Measurements from ENCODE around the gene TIMMDC1. TPM values are rescaled to one million over a fixed set of nuclear protein-coding genes. Genes with fewer than 3 reads are reported as not detected.

TIMMDC1 gene
- total RNA-seq, 1 donor from 2014 or later = 83.0 TPM

DNA sequence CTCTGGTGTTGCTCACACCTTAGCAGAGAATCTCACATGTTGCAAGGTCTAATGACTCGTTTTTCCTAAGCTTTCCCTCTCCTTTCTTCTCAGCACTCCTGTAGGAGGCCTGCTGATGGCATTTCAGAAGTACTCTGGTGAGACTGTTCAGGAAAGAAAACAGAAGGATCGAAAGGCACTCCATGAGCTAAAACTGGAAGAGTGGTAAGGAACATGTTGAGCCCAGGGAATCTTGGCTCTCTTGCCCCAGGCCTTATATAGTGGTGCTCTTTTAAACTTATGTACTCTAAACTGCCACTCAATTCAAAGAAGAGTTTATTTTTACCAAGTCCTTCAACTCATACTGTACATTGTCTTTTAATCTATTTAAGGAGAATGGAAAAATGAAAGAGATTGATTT is 18.8 kb downstream of the TIMMDC1 start:
- TF ChIP-seq, protein P1, sequence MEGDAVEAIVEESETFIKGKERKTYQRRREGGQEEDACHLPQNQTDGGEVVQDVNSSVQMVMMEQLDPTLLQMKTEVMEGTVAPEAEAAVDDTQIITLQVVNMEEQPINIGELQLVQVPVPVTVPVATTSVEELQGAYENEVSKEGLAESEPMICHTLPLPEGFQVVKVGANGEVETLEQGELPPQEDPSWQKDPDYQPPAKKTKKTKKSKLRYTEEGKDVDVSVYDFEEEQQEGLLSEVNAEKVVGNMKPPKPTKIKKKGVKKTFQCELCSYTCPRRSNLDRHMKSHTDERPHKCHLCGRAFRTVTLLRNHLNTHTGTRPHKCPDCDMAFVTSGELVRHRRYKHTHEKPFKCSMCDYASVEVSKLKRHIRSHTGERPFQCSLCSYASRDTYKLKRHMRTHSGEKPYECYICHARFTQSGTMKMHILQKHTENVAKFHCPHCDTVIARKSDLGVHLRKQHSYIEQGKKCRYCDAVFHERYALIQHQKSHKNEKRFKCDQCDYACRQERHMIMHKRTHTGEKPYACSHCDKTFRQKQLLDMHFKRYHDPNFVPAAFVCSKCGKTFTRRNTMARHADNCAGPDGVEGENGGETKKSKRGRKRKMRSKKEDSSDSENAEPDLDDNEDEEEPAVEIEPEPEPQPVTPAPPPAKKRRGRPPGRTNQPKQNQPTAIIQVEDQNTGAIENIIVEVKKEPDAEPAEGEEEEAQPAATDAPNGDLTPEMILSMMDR (IDR thresholded peaks at IDR 0.05; ENCODE audit: unreplicated experiment) = no peak
- peaks cover 46% of the 10 kb centered on the region for H3K36me3 Mint-ChIP-seq (ENCODE audit: low read depth, unreplicated experiment)
- H3K4me3 Mint-ChIP-seq (ENCODE audit: unreplicated experiment) = no peak overlapping the region
- DNase-seq (ENCODE audit: low spot score) = no peak
- H3K27me3 Mint-ChIP-seq (ENCODE audit: unreplicated experiment) = peaks cover under 1% of the 10 kb centered on the region
- no peak overlapping the region for H3K27ac Mint-ChIP-seq (ENCODE audit: unreplicated experiment)
- no peaks in the 10 kb centered on the region for H3K9me3 Mint-ChIP-seq (ENCODE audit: unreplicated experiment)
- H3K4me1 Mint-ChIP-seq (ENCODE audit: unreplicated experiment) = no peaks in the 10 kb centered on the region

DNA sequence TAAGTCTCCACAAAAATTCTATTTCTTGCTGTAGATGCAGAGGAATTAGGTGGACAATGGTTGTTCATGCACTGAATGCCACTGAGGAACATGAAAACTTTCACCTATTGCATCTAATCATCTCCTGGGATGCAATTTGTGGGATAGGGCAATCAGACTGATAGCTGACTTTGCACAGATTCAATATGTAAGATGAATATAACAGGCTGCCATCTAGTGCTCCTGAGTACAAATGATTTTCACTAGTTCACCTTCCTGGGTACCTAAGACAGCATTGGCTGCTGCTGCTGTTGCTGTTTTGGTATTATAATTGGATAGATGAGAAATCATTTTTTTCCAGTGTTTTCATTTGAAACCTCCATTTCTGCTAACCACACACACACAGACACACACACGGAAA is 19.7 kb downstream of the TIMMDC1 start:
- H3K4me1 Mint-ChIP-seq (ENCODE audit: unreplicated experiment) = no peaks in the 10 kb centered on the region
- peak overlapping the region; percentile 53 for H3K4me3 Mint-ChIP-seq (ENCODE audit: unreplicated experiment)
- TF ChIP-seq, protein P1 (IDR thresholded peaks at IDR 0.05; ENCODE audit: unreplicated experiment) = no peak
- no peak overlapping the region for H3K27ac Mint-ChIP-seq (ENCODE audit: unreplicated experiment)
- H3K36me3 Mint-ChIP-seq (ENCODE audit: low read depth, unreplicated experiment) = peaks cover 48% of the 10 kb centered on the region
- no peaks in the 10 kb centered on the region for H3K9me3 Mint-ChIP-seq (ENCODE audit: unreplicated experiment)
- H3K27me3 Mint-ChIP-seq (ENCODE audit: unreplicated experiment) = peaks cover 2% of the 10 kb centered on the region
- DNase-seq (ENCODE audit: low spot score) = no peak

- Mint-ChIP-seq H3K27ac (ENCODE audit: unreplicated experiment) (no peak overlapping the region), H3K27me3 (ENCODE audit: unreplicated experiment) (peaks cover 2% of the 10 kb centered on the region), H3K9me3 (ENCODE audit: unreplicated experiment) (no peaks in the 10 kb centered on the region), H3K4me3 (ENCODE audit: unreplicated experiment) (no peak overlapping the region), H3K4me1 (ENCODE audit: unreplicated experiment) (peaks cover 5% of the 10 kb centered on the region), H3K36me3 (ENCODE audit: low read depth, unreplicated experiment) (peaks cover 17% of the 10 kb centered on the region)
- no peak for DNase-seq (ENCODE audit: low spot score)
- TF ChIP-seq, protein P1 (IDR thresholded peaks at IDR 0.05; ENCODE audit: unreplicated experiment) = no peak
Observed at GRCh38 chr3:119524931-119525662, 26.8 kb downstream of the TIMMDC1 start.

DNA sequence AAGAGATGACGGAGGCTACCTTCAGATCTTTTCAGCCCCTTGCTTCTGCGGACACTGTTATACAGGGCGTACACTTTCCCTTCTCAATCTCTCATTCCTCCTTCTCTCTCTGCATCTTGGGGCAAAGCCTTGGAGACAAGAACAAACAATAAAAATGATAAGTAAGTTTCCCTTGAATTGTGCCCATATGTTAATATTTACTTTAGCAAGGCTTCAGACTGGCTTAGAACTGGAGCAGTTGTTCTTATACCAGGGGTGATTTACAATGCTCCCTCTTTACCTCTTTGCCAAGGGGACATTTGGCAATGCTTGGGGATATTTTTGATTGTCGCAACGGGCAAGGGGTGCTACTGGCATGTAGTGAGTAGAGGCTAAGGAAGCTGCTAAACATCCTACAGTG is 29.4 kb downstream of the TIMMDC1 start:
- Mint-ChIP-seq H3K27ac (ENCODE audit: unreplicated experiment) (no peak overlapping the region), H3K27me3 (ENCODE audit: unreplicated experiment) (no peaks in the 10 kb centered on the region), H3K4me1 (ENCODE audit: unreplicated experiment) (peaks cover 5% of the 10 kb centered on the region), H3K9me3 (ENCODE audit: unreplicated experiment) (no peaks in the 10 kb centered on the region), H3K4me3 (ENCODE audit: unreplicated experiment) (no peak overlapping the region), H3K36me3 (ENCODE audit: low read depth, unreplicated experiment) (no peaks in the 10 kb centered on the region)
- TF ChIP-seq, protein P1 (IDR thresholded peaks at IDR 0.05; ENCODE audit: unreplicated experiment) = no peak
- DNase-seq (ENCODE audit: low spot score) = no peak

DNA sequence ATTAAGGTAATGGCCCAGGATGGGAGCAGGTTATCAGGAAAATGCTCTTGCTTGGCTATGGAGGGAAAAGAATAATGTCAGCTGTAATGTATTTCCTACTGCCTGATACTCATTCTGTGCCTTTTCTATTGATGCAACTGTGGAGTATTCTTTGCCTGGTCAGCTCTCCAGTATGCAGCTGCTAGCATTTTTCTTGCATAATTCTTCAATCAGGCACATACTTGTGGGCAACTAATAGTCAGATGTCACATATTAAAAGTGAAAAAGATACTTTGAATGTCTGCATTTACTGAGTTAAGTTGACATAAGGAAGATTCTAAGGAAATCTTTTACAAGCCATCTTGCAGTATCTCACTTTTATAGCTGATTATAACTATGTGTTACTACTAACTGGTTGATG is 31.5 kb downstream of the TIMMDC1 start:
- Mint-ChIP-seq H3K4me3 (ENCODE audit: unreplicated experiment) (no peak overlapping the region), H3K9me3 (ENCODE audit: unreplicated experiment) (no peaks in the 10 kb centered on the region), H3K27ac (ENCODE audit: unreplicated experiment) (no peak overlapping the region), H3K27me3 (ENCODE audit: unreplicated experiment) (no peaks in the 10 kb centered on the region), H3K4me1 (ENCODE audit: unreplicated experiment) (peaks cover 5% of the 10 kb centered on the region), H3K36me3 (ENCODE audit: low read depth, unreplicated experiment) (no peaks in the 10 kb centered on the region)
- TF ChIP-seq, protein P1 (IDR thresholded peaks at IDR 0.05; ENCODE audit: unreplicated experiment) = no peak
- no peak for DNase-seq (ENCODE audit: low spot score)
